NCI-H2227 (cell line): ENCODE data around the gene MGST2.

ENCODE experiments used
- DNase-seq: peaks from one replicate; lab custom pipeline; 2025; ENCODE audit not compliant: unreplicated experiment; lab: John Stamatoyannopoulos, UW

The MGST2 gene

GRCh38 chr4:139736661-139737060 lies 71.0 kb downstream of the MGST2 start:
- DNase-seq = no peak

GRCh38 chr4:139738846-139739613 lies 73.4 kb downstream of the MGST2 start:
- no peak for DNase-seq

GRCh38 chr4:139740121-139740520 lies 74.5 kb downstream of the MGST2 start:
- no peak for DNase-seq

- DNase-seq = no peak
Observed at GRCh38 chr4:139740531-139741041, 75.0 kb downstream of the MGST2 start.

GRCh38 chr4:139743027-139743426 lies 77.4 kb downstream of the MGST2 start:
- no peak for DNase-seq

- no peak for DNase-seq
Observed at GRCh38 chr4:139744232-139744631, 78.6 kb downstream of the MGST2 start.

GRCh38 chr4:139745111-139745639 lies 79.6 kb downstream of the MGST2 start:
- no peak for DNase-seq

- DNase-seq = peak; percentile 63
Observed at GRCh38 chr4:139746431-139747171, 81.0 kb downstream of the MGST2 start.

GRCh38 chr4:139749338-139749737 lies 83.7 kb downstream of the MGST2 start:
- no peak for DNase-seq

- DNase-seq = no peak
Observed at GRCh38 chr4:139749835-139750498, 84.3 kb downstream of the MGST2 start.

GRCh38 chr4:139753686-139754085 lies 88.1 kb downstream of the MGST2 start:
- DNase-seq = no peak
